Colon (tissue), 2 donors: ENCODE data around the gene LONP1.
"Not testable (repeated sequence)": the region's sequence is repeated elsewhere in the genome, so short reads cannot be mapped to it uniquely, and the experiment has no call there.

Experiments used
- FAIRE-seq: peaks from 2 replicates; lab custom pipeline; 2012; peaks lifted over from hg19 to GRCh38; lab: Jason Lieb, UNC
- donor health status: control.
- donor health status: control.

Gene LONP1

GRCh38 chr19:5711025-5711424 lies 8.9 kb downstream of the LONP1 start:
- FAIRE-seq, result no peak

- FAIRE-seq, result no peak
These were observed 12.1 kb downstream of the LONP1 start for GRCh38 chr19:5707576-5708575.

GRCh38 chr19:5706876-5707573 lies 12.9 kb downstream of the LONP1 start:
- no peak for FAIRE-seq

DNA sequence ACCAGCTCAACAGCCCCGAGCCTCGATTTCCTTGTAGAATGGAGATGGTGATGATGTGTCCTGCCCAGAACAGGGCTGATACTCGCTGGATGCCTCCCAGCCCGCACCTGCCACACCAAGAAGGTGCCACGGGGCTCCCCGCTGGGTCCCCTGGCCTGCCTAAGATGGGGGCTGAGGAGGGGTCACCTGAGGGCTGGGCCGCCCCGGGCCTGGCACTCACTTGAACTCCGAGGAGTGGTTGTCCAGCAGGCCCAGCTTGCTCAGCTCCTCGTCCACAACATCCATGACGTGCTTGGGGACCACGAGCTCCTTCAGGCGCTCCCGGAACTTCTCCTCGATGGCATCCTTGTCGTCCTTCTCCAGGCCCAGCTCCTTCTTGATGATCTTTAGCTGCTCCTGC lies 14.4 kb downstream of the LONP1 start:
- FAIRE-seq, result no peak

- no peak for FAIRE-seq
These were observed 15.8 kb downstream of the LONP1 start for GRCh38 chr19:5703819-5704818.

DNA sequence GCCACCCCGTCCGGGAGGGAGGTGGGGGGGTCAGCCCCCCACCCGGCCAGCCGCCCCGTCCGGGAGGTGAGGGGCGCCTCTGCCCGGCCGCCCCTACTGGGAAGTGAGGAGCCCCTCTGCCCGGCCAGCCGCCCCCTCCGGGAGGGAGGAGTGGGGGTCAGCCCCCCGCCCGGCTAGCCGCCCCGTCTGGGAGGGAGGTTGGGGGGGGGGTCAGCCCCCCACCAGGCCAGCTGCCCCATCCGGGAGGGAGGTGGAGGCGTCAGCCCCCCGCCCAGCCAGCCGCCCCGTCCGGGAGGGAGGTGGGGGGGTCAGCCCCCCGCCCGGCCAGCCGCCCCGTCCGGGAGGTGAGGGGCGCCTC lies 17.9 kb downstream of the LONP1 start:
- not testable (repeated sequence) for FAIRE-seq

DNA sequence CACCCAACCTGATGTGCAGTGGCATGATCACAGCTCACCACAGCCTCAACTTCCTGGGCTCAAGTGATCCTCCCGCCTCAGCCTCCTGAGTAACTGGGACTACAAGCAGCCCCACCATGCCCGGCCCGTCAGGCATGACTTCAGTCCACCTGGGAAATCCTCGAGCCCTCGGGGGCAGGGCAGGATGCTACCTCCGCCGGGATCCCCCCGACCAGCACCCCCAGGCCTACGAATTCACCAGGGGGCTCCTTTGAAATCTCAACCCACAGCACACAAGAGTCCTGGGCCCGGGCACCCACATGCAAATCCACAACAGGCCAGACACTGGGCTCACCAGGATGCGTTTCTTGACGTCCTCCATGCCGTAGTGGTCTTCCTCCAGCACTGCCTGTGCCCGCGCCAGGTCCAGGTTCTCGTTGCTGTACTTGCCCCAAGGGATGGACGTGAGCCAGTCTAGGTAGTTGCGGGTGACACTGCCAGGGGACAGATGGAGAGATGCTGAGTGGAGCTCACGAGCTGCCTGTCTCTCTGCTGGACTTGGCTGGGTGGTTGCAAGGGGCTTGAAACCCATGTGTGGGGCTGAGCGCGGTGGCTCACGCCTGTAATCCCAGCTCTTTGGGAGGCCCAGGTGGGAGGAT lies 19.4 kb downstream of the LONP1 start:
- no peak for FAIRE-seq

- FAIRE-seq, result no peak
These were observed 21.1 kb downstream of the LONP1 start for GRCh38 chr19:5698635-5699422.

- no peak for FAIRE-seq
These were observed 21.9 kb downstream of the LONP1 start for GRCh38 chr19:5697890-5698634.

GRCh38 chr19:5697022-5697889 lies 22.7 kb downstream of the LONP1 start:
- FAIRE-seq, result no peak

GRCh38 chr19:5696196-5697021 lies 23.5 kb downstream of the LONP1 start:
- FAIRE-seq, result no peak

- FAIRE-seq, result no peak
These were observed 24.2 kb downstream of the LONP1 start for GRCh38 chr19:5695649-5696195.

DNA sequence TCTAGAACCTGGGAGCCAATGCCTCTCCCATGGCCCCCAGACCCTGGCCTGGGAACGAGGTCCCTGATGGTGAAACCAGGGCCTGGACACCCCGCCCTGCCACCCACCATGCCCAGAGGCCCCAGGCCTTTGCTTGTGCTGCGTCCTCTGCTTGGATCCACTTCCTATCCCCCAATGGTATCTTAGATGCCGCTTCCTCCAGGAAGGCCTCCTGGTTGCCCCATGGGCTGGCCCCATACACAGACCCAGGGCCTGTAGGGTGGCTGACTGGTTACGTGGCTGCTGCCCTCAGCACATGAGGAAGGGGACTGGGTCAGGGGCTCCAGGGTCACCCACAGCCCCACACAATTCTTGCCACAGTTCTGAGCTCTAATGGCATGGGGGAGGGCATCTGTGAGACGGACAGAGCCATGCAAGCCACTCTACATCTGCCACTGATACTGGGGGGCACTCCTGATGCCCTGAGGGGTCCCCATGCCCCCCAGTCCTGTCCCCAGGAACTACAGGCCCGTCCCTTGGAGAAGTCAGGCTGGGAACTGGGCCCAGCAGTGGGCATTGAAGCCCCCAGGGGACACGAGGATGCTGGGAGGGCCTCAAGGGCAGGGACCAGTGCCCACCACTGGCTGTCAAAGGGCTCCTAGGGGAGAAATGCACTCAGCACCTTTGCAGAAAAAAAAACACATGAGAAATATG lies 24.8 kb downstream of the LONP1 start:
- no peak for FAIRE-seq

GRCh38 chr19:5694167-5694955 lies 25.6 kb downstream of the LONP1 start:
- no peak for FAIRE-seq

DNA sequence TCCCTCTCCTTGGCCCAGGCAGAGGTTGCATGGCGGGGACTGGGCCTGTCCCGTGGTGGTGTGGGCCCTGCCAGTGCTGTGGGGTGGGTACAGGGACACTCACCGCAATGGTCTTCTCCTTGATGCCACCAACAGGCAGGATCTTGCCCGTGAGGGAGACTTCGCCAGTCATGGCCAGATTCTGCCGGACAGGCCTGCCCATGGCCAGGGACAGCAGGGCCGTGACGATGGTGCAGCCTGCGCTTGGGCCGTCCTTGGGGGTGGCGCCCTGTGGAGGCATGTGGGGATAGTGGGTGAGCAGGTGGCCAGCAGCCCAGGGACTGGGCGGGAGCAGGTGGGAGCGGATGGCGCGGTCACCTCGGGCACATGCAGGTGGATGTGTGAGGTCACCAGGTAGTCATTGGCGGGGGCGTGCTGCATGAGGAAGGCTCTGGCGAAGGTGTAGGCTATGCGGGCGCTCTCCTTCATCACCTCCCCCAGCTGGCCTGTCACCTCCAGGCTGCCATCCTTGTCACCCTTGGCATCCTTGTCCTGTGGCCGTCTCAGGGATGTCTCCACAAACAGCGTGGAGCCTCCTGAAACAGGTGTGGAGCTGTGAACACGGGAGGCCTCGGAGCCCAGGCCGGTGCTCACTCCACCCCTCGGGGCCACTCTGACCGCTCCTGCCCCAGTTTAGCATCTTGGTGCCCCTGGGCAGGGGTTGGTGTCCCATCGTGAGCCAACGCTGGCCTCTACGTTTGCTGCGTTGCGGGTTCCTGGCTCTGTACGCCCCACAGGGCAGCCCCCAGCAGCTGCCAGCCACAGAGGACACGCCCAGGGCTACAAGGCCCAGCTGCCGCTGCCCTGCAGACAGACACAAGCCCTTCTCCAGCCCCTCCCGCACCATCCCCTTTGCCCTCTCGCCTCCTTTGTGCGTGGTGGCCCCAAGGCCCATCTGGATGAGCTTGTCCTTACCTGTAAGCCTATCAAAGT lies 26.5 kb downstream of the LONP1 start:
- FAIRE-seq, result no peak
